GM13976 (cell line): ENCODE results near the gene NTS.

Experiments used
- DNase-seq: peaks from one replicate; pipeline ENCODE4 v3.0.0; 2012; ENCODE audit warnings: low spot score
- in situ Hi-C: fragments of 300-500 bp; cut with MboI; formaldehyde crosslinking; loops from one replicate; pipeline ENCODE4 v1.12.0; 2022; ENCODE audit warnings: low sequenced_read_pairs, mixed read lengths, inconsistent platforms; ENCODE audit not compliant: unreplicated experiment
- TF ChIP-seq, protein P1 (sequence below): IDR thresholded peaks from 2 replicates; pipeline ENCODE4 v1.5.1; 2012; ENCODE audit warnings: borderline replicate concordance, mild to moderate bottlenecking; ENCODE audit not compliant: insufficient read depth; ENCODE audit errors: extremely low read depth, missing control alignments, control extremely low read depth

NTS gene

GRCh38 chr12:85834378-85834777 is 39.7 kb upstream of the NTS start:
- DNase-seq = no peak
- in situ Hi-C loops = no loop called here
- TF ChIP-seq, protein P1, sequence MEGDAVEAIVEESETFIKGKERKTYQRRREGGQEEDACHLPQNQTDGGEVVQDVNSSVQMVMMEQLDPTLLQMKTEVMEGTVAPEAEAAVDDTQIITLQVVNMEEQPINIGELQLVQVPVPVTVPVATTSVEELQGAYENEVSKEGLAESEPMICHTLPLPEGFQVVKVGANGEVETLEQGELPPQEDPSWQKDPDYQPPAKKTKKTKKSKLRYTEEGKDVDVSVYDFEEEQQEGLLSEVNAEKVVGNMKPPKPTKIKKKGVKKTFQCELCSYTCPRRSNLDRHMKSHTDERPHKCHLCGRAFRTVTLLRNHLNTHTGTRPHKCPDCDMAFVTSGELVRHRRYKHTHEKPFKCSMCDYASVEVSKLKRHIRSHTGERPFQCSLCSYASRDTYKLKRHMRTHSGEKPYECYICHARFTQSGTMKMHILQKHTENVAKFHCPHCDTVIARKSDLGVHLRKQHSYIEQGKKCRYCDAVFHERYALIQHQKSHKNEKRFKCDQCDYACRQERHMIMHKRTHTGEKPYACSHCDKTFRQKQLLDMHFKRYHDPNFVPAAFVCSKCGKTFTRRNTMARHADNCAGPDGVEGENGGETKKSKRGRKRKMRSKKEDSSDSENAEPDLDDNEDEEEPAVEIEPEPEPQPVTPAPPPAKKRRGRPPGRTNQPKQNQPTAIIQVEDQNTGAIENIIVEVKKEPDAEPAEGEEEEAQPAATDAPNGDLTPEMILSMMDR = no peak

GRCh38 chr12:85835426-85836196 is 38.5 kb upstream of the NTS start:
- TF ChIP-seq, protein P1 = no peak
- in situ Hi-C loops = no loop called here
- no peak for DNase-seq

DNA sequence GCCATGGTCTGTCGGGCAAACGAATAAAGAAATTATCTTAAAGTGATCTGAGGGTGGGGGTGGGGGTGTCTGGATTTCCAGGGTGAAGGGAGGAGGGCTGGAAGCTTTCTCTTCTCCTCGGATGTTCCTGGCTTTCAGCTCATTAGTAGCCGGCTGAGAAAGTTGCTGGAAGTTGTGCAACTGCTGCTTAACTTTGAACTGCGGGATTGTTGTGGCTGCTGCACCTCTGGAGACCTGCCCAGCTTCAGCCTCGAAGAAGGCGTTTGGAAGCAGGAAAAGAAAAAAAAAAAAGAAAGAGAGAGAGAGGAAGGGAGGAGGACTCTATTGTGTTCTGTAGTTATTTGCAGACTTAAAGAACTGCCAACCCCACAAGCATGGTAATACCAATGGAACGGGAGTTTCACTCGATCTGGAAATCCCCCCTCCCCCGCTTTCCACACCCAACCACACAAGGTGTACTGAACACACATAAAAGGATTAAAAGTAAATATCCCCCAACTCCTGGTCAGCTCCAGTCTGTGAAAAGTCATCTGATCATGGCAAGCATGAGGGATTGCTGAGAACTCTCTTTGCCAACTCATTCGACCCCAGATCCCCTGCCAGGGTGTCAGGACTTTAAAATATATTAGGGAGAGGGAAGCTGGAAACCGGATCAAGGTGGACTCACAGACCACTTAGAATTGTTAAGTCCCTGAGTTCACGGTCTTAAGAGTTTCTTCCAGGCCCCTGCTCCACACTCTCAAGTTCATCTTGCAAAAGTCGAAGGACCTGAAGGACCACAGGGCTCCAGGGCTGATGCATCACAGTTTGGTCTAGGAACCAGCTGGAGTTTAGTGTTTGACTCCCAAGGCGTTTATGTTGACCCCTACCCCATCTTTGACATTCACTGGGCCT is 37.7 kb upstream of the NTS start, which contains the start of gene RASSF9:
TSS of gene RASSF9 (minus strand) at position 213 of the 894 bp plus-strand sequence. CDS start at position 5, 208 bp downstream.
- in situ Hi-C loops = no loop called here

DNA sequence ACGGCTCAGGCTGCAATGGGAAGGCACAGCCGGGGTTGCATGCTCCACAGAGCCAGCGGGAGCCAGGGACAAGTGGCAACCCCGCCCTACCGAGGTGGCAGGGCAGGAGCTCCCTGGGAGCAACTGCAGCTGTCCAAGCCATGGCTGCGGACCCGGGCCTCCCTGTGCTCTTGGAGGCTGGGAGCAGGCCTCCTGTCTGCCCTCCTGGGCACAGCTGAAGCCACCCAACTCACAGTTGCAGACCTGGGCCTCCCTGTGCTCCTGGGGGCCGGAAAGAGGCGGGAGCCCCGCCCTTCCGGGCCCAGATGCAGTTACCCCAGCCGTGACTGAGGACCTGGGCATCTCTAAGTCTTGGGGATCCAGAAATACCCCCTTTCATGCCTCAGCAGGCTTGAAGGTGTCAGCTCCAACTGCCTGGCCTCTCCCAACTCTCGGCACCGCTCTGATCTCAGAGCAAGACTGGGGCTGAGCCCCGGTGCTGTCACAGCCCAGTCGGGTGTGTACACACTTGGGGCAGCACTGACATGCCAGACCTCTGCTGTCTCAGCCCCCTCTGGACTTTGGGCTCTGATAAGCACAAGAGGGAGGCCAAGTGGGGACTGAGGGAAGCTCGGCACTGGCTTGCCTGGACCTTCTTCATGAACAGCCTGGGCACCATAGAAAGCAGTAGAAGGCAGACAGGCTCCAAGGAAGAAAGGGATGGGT is 30.3 kb upstream of the NTS start:
- in situ Hi-C loops = no loop called here

More for the DNA sequence above, 37.7 kb upstream of the NTS start, which contains the start of gene RASSF9:
- TF ChIP-seq, protein P1 = no peak
- no peak for DNase-seq

GRCh38 chr12:85849344-85849743 is 24.8 kb upstream of the NTS start:
- no peak for DNase-seq
- TF ChIP-seq, protein P1 = no peak
- in situ Hi-C loops = no loop called here

More for the DNA sequence above, 30.3 kb upstream of the NTS start:
- TF ChIP-seq, protein P1 = no peak
- no peak for DNase-seq

DNA sequence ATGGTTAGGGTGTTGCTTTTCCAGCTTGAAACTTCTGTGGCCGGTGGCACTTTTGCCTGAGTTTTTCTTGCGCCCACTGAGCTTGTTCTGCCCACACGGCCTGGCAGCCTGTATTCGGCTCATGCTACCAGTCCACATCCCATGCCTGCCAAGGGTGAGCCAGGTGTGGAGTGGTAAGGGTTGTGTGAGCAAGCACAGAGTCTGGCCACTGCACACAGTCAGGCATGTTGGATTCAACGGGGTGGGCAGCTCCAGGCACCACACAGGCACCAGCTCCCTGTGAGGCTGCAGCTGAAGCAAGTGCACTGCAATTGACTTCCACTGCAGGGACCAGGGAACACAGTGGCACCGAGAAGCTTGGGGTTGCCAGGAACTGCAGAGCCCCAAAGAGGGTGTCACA is 18.8 kb upstream of the NTS start:
- in situ Hi-C loops = loop anchor here (25.0 kb wide), 1 partner anchor 368 kb away; no protein-coding TSS in a partner anchor
- no peak for DNase-seq
- TF ChIP-seq, protein P1 = no peak
